Stimulated activated CD8-positive, alpha-beta memory T cell treated with anti-CD3 and anti-CD28 coated beads, Interleukin-4, amount 100 ng/mL, for 24 hours (primary cell): ENCODE measurements around the gene CAPN11.
"Not testable (repeated sequence)": the region's sequence is repeated elsewhere in the genome, so short reads cannot be mapped to it uniquely, and the experiment has no call there.

ENCODE experiments used
- DNase-seq: peaks from one replicate; pipeline ENCODE4 v3.0.0-alpha.2; 2020; ENCODE audit warnings: low read depth

The CAPN11 gene

GRCh38 chr6:44228433-44228832 is 69.8 kb downstream of the CAPN11 start:
- no peak for DNase-seq

- no peak for DNase-seq
Measured at GRCh38 chr6:44228836-44229235, 70.2 kb downstream of the CAPN11 start.

- DNase-seq: no peak
Measured at GRCh38 chr6:44229376-44230033, 70.9 kb downstream of the CAPN11 start.

GRCh38 chr6:44230034-44230675 is 71.5 kb downstream of the CAPN11 start:
- no peak for DNase-seq

- DNase-seq: not testable (repeated sequence)
Measured at GRCh38 chr6:44231426-44231825, 72.8 kb downstream of the CAPN11 start.

GRCh38 chr6:44232676-44233566 is 74.3 kb downstream of the CAPN11 start:
- DNase-seq: no peak

- DNase-seq: no peak
Measured at GRCh38 chr6:44233567-44234100, 75.0 kb downstream of the CAPN11 start.
